ENCODE measurements around the gene C16orf78.
A peak's percentile ranks its signal among the peaks of the same experiment; 100 is the strongest.

Gene C16orf78

DNA sequence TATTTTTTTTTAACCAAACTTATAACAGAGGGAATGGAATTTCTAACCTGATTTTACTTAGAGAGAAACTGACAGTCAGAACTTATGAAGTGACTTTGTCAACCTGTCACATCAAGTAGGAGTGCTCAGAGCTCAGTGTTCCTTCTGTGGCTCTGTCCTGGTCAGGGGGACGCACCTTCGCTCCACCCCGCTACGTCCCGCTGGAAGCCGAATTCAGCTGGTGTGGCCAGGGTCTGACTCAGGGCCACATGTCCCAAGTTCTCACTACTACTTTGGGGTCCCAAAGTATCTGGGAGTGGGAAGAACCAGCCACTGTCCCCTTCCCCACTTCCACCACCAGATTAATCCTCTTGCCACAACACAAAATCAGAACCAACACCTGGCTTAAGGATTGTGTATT lies 51.4 kb downstream of the C16orf78 start:
- DNase-seq (ENCODE audit: low spot score) (peak; percentile 9), ATAC-seq (ENCODE audit: low read depth) (no peak)
- Histone ChIP-seq H3K9me3 (ENCODE audit: severe bottlenecking) (no peaks in the 10 kb centered on the region), H3K4me1 (ENCODE audit: insufficient read depth, poor library complexity, severe bottlenecking) (no peaks in the 10 kb centered on the region), H3K27ac (ENCODE audit: poor library complexity, severe bottlenecking) (no peak overlapping the region), H3K27me3 (ENCODE audit: insufficient read depth, poor library complexity, severe bottlenecking) (peaks cover 3% of the 10 kb centered on the region), H3K36me3 (ENCODE audit: low read depth) (no peaks in the 10 kb centered on the region), H3K4me3 (ENCODE audit: severe bottlenecking) (no peak overlapping the region)
- TF ChIP-seq CTCF (IDR thresholded peaks at IDR 0.05; ENCODE audit: poor library complexity, severe bottlenecking), result no peak

DNA sequence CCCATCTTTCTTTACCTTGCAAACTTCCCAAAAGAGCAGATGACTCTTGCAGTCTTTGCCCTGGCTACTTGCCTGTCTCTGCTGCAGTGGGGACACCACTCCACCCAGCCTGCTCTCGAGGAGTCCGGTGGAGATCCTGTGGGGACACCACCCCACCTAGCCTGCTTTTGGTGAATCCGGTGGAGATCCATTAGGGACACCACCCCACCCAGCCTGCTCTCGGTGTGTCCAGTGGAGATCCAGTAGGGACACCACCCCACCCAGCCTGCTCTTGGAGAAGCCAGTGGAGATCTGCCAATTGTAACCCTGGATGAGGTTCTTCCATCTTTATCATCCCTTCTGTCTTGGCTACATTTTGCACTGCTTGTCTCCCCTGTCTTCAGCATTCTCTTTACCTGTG lies 54.2 kb downstream of the C16orf78 start:
- Histone ChIP-seq H3K4me3 (ENCODE audit: severe bottlenecking) (no peak overlapping the region), H3K9me3 (ENCODE audit: severe bottlenecking) (no peaks in the 10 kb centered on the region), H3K27ac (ENCODE audit: poor library complexity, severe bottlenecking) (no peak overlapping the region), H3K4me1 (ENCODE audit: insufficient read depth, poor library complexity, severe bottlenecking) (no peaks in the 10 kb centered on the region), H3K27me3 (ENCODE audit: insufficient read depth, poor library complexity, severe bottlenecking) (peaks cover 11% of the 10 kb centered on the region), H3K36me3 (ENCODE audit: low read depth) (no peaks in the 10 kb centered on the region)
- DNase-seq (ENCODE audit: low spot score) (no peak), ATAC-seq (ENCODE audit: low read depth) (no peak)
- no peak for TF ChIP-seq CTCF (IDR thresholded peaks at IDR 0.05; ENCODE audit: poor library complexity, severe bottlenecking)

DNA sequence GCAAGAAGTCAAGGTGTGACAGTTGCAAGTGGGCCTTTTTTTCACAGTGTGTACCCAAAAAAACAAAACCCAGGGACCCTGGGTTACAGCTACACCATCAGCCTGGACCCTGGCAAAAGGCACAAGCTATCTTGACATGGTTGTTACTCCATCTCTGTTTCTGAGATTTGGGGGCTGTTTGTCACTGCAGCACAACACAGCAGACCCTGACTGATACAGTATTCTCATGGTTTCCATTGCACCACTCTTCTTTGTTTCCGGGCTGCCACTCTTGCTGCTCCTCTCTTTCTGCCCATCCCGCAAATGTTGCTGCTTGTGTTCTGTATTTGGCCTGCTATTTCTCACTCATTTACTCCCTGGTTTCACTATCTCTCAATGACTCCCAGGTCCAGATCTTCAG lies 55.2 kb downstream of the C16orf78 start:
- H3K27me3 ChIP-seq (ENCODE audit: insufficient read depth, poor library complexity, severe bottlenecking), result peaks cover 11% of the 10 kb centered on the region
- no peaks in the 10 kb centered on the region for H3K36me3 ChIP-seq (ENCODE audit: low read depth)
- H3K9me3 ChIP-seq (ENCODE audit: severe bottlenecking), result no peaks in the 10 kb centered on the region
- no peak overlapping the region for H3K4me3 ChIP-seq (ENCODE audit: severe bottlenecking)
- ATAC-seq (ENCODE audit: low read depth) (no peak), DNase-seq (ENCODE audit: low spot score) (no peak)
- H3K27ac ChIP-seq (ENCODE audit: poor library complexity, severe bottlenecking), result no peak overlapping the region
- H3K4me1 ChIP-seq (ENCODE audit: insufficient read depth, poor library complexity, severe bottlenecking), result no peaks in the 10 kb centered on the region
- no peak for TF ChIP-seq CTCF (IDR thresholded peaks at IDR 0.05; ENCODE audit: poor library complexity, severe bottlenecking)

DNA sequence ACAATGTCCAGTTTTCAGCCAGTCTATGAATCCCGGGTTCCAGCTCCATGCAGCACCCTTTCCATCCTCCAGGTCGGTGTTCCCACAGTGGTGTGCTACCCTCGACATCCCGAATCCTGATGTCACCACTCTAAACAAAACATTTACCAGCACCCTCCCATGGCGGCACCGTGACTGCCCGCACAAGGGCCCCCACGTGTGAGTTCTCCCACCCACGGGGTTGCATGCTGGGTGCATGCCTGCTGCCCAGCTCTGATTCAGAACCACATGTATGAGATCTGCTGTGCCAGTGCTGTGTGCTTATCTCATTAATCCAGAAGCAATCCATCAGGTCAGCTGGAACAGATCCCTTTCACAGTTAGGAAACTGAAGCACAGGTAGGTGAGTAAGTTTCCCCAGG lies 57.4 kb downstream of the C16orf78 start:
- no peak for ATAC-seq (ENCODE audit: low read depth)
- peaks cover 23% of the 10 kb centered on the region for H3K27me3 ChIP-seq (ENCODE audit: insufficient read depth, poor library complexity, severe bottlenecking)

More for the DNA sequence above, 57.4 kb downstream of the C16orf78 start:
- H3K36me3 ChIP-seq (ENCODE audit: low read depth), result no peaks in the 10 kb centered on the region
- H3K4me3 ChIP-seq (ENCODE audit: severe bottlenecking), result no peak overlapping the region
- no peak for TF ChIP-seq CTCF (IDR thresholded peaks at IDR 0.05; ENCODE audit: poor library complexity, severe bottlenecking)
- H3K9me3 ChIP-seq (ENCODE audit: severe bottlenecking), result no peaks in the 10 kb centered on the region
- H3K4me1 ChIP-seq (ENCODE audit: insufficient read depth, poor library complexity, severe bottlenecking), result no peaks in the 10 kb centered on the region
- DNase-seq (ENCODE audit: low spot score), result no peak
- H3K27ac ChIP-seq (ENCODE audit: poor library complexity, severe bottlenecking), result no peak overlapping the region
